HCT116 (cell line): ENCODE results near the gene IARS1. TPM values are rescaled to one million over a fixed set of nuclear protein-coding genes. Genes with fewer than 3 reads are reported as not detected.

Experiments used
- ATAC-seq: fragments of 200-7000 bp; cut with Tn5 transposase; 2 replicates; pipeline ENCODE4 v1.9.1; 2020; ENCODE audit warnings: mild to moderate bottlenecking, moderate library complexity
- BruUV-seq: library from RNA; stranded (reverse); fragments of 400-500 nt; replicated peaks from 2 replicates; lab custom pipeline; 2021; lab: Mats Ljungman, UMichigan
- CTCF ChIA-PET: fragments of 300-600 bp; sonication (Branson Sonifier 250); formaldehyde crosslinking; loops from one replicate; lab custom pipeline; 2021; ENCODE audit warnings: antibody characterized with exemption; lab: Charles Lee
- POLR2A ChIA-PET: fragments of 300-600, 350-600 bp; sonication (Branson Sonifier 250); formaldehyde crosslinking; loops from one replicate; lab custom pipeline; 2021; ENCODE audit warnings: antibody characterized with exemption; lab: Charles Lee
- RAD21 ChIA-PET, 2 experiments: fragments of 300-600 bp; sonication (Branson Sonifier 250); formaldehyde crosslinking; loops; one replicate each; lab custom pipeline; 2023; ENCODE audit warnings: low total read pairs in 2 of 2; ENCODE audit not compliant: uncharacterized antibody in 2 of 2, unreplicated experiment in 2 of 2, low non-redundant PET in 1 of 2; lab: Charles Lee
- DNase-seq: peaks from one replicate; pipeline ENCODE4 v3.0.0-alpha.2; 2010; ENCODE audit warnings: low read depth, low spot score
- H2AFZ ChIP-seq: fragments of 200-600 bp; shearing (Covaris generic), sonication (generic); 2 replicates; pipeline ENCODE4 v1.6.1; 2017; ENCODE audit warnings: low read depth, mixed run types, mixed read lengths, antibody characterized with exemption, low read length; ENCODE audit not compliant: poor library complexity, severe bottlenecking
- H3K27ac ChIP-seq: 2 replicates; pipeline ENCODE4 v1.5.1; 2012; ENCODE audit warnings: low read depth, low read length
- H3K27me3 ChIP-seq: fragments of 200-600 bp; sonication (generic); 2 replicates; pipeline ENCODE4 v1.6.1; 2016; ENCODE audit warnings: mixed run types, low read length, mixed read lengths; ENCODE audit not compliant: insufficient read depth
- H3K36me3 ChIP-seq, 2 experiments: fragments of 200-500 bp in 1 of 2; fragments of 200-600 bp in 1 of 2; sonication (Bioruptor generic) in 1 of 2; sonication (generic) in 1 of 2; 2 replicates each; pipeline versions ENCODE4 v1.5.1 to v1.6.1; 2014 to 2016; ENCODE audit warnings: low read length in 2 of 2, inconsistent platforms in 1 of 2, mixed read lengths in 1 of 2, mixed run types in 1 of 2; ENCODE audit not compliant: insufficient read depth in 2 of 2, control insufficient read depth in 1 of 2
- H3K4me1 ChIP-seq, 2 experiments: fragments of 200-600 bp in 1 of 2; sonication (generic) in 1 of 2; 2 replicates each; pipeline versions ENCODE4 v1.5.1 to v1.6.1; 2012 to 2017; ENCODE audit warnings: low read length in 2 of 2, inconsistent platforms in 1 of 2, mild to moderate bottlenecking in 1 of 2, mixed read lengths in 1 of 2, mixed run types in 1 of 2, moderate library complexity in 1 of 2; ENCODE audit not compliant: insufficient read depth in 2 of 2, control insufficient read depth in 1 of 2
- H3K4me2 ChIP-seq: fragments of 200-600 bp; sonication (generic); 2 replicates; pipeline ENCODE4 v1.6.1; 2017; ENCODE audit warnings: mixed run types, low read length, mixed read lengths
- H3K4me3 ChIP-seq, 2 experiments: fragments of 200-600 bp in 1 of 2; sonication (generic) in 1 of 2; replicated peaks in 1 of 2; 2 replicates each; pipeline ENCODE4 v1.5.1; 2011 to 2016; ENCODE audit warnings: low read length in 2 of 2, control low read depth in 1 of 2, low read depth in 1 of 2, mild to moderate bottlenecking in 1 of 2, mixed read lengths in 1 of 2, mixed run types in 1 of 2
- H3K79me2 ChIP-seq: fragments of 200-600 bp; sonication (generic); 2 replicates; pipeline ENCODE4 v1.6.1; 2017; ENCODE audit warnings: mild to moderate bottlenecking, mixed run types, low read length, moderate library complexity, mixed read lengths; ENCODE audit not compliant: insufficient read depth
- H3K9ac ChIP-seq: fragments of 200-600 bp; sonication (generic); 2 replicates; pipeline ENCODE4 v1.6.1; 2016; ENCODE audit warnings: low read length, mixed read lengths
- H3K9me2 ChIP-seq: fragments of 200-600 bp; sonication (generic), shearing (Covaris generic); 2 replicates; pipeline ENCODE4 v1.6.1; 2017; ENCODE audit warnings: mixed run types, mild to moderate bottlenecking, moderate library complexity; ENCODE audit not compliant: insufficient read depth
- H3K9me3 ChIP-seq, 2 experiments: fragments of 200-500 bp in 1 of 2; fragments of 200-600 bp in 1 of 2; sonication (Bioruptor generic) in 1 of 2; sonication (generic) in 1 of 2; 2 replicates each; pipeline ENCODE4 v1.6.1; 2014 to 2017; ENCODE audit warnings: low read length in 2 of 2, mixed read lengths in 2 of 2, inconsistent platforms in 1 of 2, low read depth in 1 of 2, mild to moderate bottlenecking in 1 of 2, mixed run types in 1 of 2, moderate library complexity in 1 of 2; ENCODE audit not compliant: control insufficient read depth in 1 of 2, insufficient read depth in 1 of 2
- H4K20me1 ChIP-seq: fragments of 200-600 bp; sonication (generic), shearing (Covaris generic); 2 replicates; pipeline ENCODE4 v1.6.1; 2017; ENCODE audit warnings: mixed run types, mild to moderate bottlenecking, moderate library complexity; ENCODE audit not compliant: insufficient read depth
- ATF3 ChIP-seq: IDR thresholded peaks from 2 replicates; pipeline ENCODE4 v1.6.1; 2012
- CBX3 ChIP-seq: IDR thresholded peaks from 2 replicates; pipeline ENCODE4 v1.6.1; 2012; ENCODE audit warnings: low read depth
- EGR1 ChIP-seq: IDR thresholded peaks from 2 replicates; pipeline ENCODE4 v1.6.1; 2012; ENCODE audit warnings: low read depth
- EZH2 ChIP-seq: fragments of 200-600 bp; sonication (generic); IDR thresholded peaks from 2 replicates; pipeline ENCODE4 v1.6.1; 2017; ENCODE audit warnings: antibody characterized with exemption, mixed run types
- EZH2phosphoT487 ChIP-seq: fragments of 200-600 bp; IDR thresholded peaks from 2 replicates; pipeline ENCODE4 v1.6.1; 2018; ENCODE audit warnings: antibody characterized with exemption, borderline replicate concordance
- FOSL1 ChIP-seq: IDR thresholded peaks from 2 replicates; pipeline ENCODE4 v1.6.1; 2012; ENCODE audit warnings: low read depth
- JUND ChIP-seq: IDR thresholded peaks from 2 replicates; pipeline ENCODE4 v1.6.1; 2012
- POLR2A ChIP-seq: IDR thresholded peaks from 2 replicates; pipeline ENCODE4 v1.7.0; 2011; ENCODE audit warnings: borderline replicate concordance; ENCODE audit not compliant: insufficient read depth, insufficient read length; ENCODE audit errors: extremely low read depth
- POLR2AphosphoS5 ChIP-seq: IDR thresholded peaks from 2 replicates; pipeline ENCODE4 v1.6.1; 2011; ENCODE audit warnings: mild to moderate bottlenecking, low read depth, low read length, moderate library complexity
- RAD21 ChIP-seq: IDR thresholded peaks from 2 replicates; pipeline ENCODE4 v1.6.1; 2012; ENCODE audit warnings: low read depth, mild to moderate bottlenecking
- REST ChIP-seq: IDR thresholded peaks from 2 replicates; pipeline ENCODE4 v1.6.1; 2012; ENCODE audit warnings: low read depth
- SP1 ChIP-seq: IDR thresholded peaks from 2 replicates; pipeline ENCODE4 v1.6.1; 2012; ENCODE audit warnings: low read depth
- SRF ChIP-seq: IDR thresholded peaks from 2 replicates; pipeline ENCODE4 v1.6.1; 2012; ENCODE audit warnings: low read depth
- TCF7L2 ChIP-seq: IDR thresholded peaks from 2 replicates; pipeline ENCODE4 v1.7.0; 2011; ENCODE audit warnings: borderline replicate concordance, inconsistent platforms; ENCODE audit not compliant: insufficient read depth, insufficient read length; ENCODE audit errors: extremely low read depth
- YY1 ChIP-seq: IDR thresholded peaks from 2 replicates; pipeline ENCODE4 v1.6.1; 2011; ENCODE audit warnings: low read length, low read depth, moderate library complexity, mild to moderate bottlenecking; ENCODE audit not compliant: insufficient replicate concordance; ENCODE audit errors: extremely low read depth
- ZBTB33 ChIP-seq: IDR thresholded peaks from 2 replicates; pipeline ENCODE4 v1.6.1; 2011; ENCODE audit warnings: mild to moderate bottlenecking, low read length, moderate library complexity; ENCODE audit not compliant: insufficient replicate concordance; ENCODE audit errors: extremely low read depth
- ZFX ChIP-seq: fragments of 450-650 bp; IDR thresholded peaks from 2 replicates; pipeline ENCODE4 v1.6.1; 2017
- ZNF274 ChIP-seq: fragments of 200-500 bp; sonication (Bioruptor generic); IDR thresholded peaks from 2 replicates; pipeline ENCODE4 v1.6.1; 2014; ENCODE audit warnings: mild to moderate bottlenecking, low read depth, low read length, inconsistent platforms
- intact Hi-C: fragments of 100-400 bp; cut with micrococcal nuclease; formaldehyde crosslinking; loops from 2 replicates; pipeline ENCODE4 v1.10.0; 2022
- total RNA-seq: library from RNA; stranded (reverse); gene quantifications from one replicate; pipeline ENCODE4 v1.2.1, GENCODE V29; 2021; ENCODE audit not compliant: unreplicated experiment

IARS1 gene
- total RNA-seq, 1 experiment from 2014 or later: 279 TPM

GRCh38 chr9:92324889-92325268 lies 31.4 kb upstream of the IARS1 start:
- POLR2A ChIA-PET: no interaction called here
- H3K9me2 ChIP-seq: no peaks in the 10 kb centered on the region
- TSS peak; percentile 76 for BruUV-seq
- no peaks in the 10 kb centered on the region for H3K27me3 ChIP-seq
- no peaks in the 10 kb centered on the region for H3K9me3 ChIP-seq
- H3K4me1 ChIP-seq: peaks cover 9 to 17% of the 10 kb centered on the region in 2 experiments; a peak in 3 of 4 replicates
- no peaks in the 10 kb centered on the region for H4K20me1 ChIP-seq
- peak overlapping the region; percentile 86 to 88 for H3K4me3 ChIP-seq
- intact Hi-C loops: loop anchor here (1.0 to 5.0 kb wide), 2 partner anchors 345 to 467 kb away; partner anchors contain the start of gene IPPK
- peak overlapping the region; percentile 88 for H3K9ac ChIP-seq
- peaks cover 15 to 16% of the 10 kb centered on the region in 2 experiments for H3K36me3 ChIP-seq
- peak overlapping the region; percentile 83 for H2AFZ ChIP-seq
- RAD21 ChIA-PET: interaction anchor here in 1 of 2 experiments (0.6 kb wide), 1 partner anchor 158 kb away, joined by 3 read pairs; no protein-coding TSS in a partner anchor
- H3K27ac ChIP-seq: peak overlapping the region; percentile 87
- DNase-seq (no peak), ATAC-seq (peak; percentile 55)
- CTCF ChIA-PET: no interaction called here
- H3K79me2 ChIP-seq: peaks cover 31% of the 10 kb centered on the region
- H3K4me2 ChIP-seq: peak overlapping the region; percentile 82
- TF ChIP-seq POLR2A (no peak), SP1 (no peak), FOSL1 (no peak), ZFX (no peak), EZH2phosphoT487 (no peak), CBX3 (no peak), JUND (no peak), RAD21 (no peak), POLR2AphosphoS5 (no peak), ZBTB33 (no peak), TCF7L2 (no peak), YY1 (no peak), SRF (no peak), ATF3 (no peak), ZNF274 (no peak), REST (no peak), EGR1 (no peak), EZH2 (no peak)
